GM19455 (cell line): Measurements from ENCODE around the gene SLC25A12.
"Not testable (repeated sequence)": the region's sequence is repeated elsewhere in the genome, so short reads cannot be mapped to it uniquely, and the experiment has no call there.

Source experiments
- ATAC-seq: cut with Tn5 transposase; IDR thresholded peaks from one replicate; pipeline ENCODE4 v1.9.1; 2021; ENCODE audit not compliant: unreplicated experiment

SLC25A12 gene

DNA sequence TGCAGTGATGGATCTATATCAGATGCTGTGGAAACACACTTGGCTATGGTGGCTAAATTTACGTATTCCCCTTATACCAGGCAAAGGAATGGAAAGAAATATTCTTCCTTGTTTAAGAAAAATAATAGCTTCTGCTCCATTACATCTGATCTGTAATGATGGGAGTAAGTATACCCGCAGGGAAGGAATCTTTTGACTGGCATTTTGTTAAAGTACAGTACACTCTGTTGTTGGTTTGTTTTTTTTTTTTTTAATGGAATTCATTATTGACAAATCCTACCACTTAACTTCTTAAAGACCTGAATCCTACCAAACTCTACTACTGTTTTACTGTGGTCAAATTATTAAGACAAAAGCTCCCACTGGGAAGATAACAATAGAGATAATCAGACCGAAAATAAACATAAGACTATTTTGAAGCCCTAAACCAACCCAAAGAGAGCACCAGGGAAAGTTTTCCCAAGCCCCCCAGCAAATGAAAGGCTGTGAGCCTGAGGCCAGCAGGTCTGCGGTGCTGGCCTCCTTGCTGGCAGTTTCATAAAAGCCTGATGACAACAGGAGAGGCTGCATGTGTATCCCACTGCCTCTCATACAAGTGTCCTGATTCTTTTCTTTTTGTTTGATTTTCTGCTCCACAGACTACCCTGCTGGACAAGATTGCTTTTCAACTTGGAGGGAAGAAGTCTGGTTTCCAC is 101.0 kb downstream of the SLC25A12 start:
- ATAC-seq, result no peak

DNA sequence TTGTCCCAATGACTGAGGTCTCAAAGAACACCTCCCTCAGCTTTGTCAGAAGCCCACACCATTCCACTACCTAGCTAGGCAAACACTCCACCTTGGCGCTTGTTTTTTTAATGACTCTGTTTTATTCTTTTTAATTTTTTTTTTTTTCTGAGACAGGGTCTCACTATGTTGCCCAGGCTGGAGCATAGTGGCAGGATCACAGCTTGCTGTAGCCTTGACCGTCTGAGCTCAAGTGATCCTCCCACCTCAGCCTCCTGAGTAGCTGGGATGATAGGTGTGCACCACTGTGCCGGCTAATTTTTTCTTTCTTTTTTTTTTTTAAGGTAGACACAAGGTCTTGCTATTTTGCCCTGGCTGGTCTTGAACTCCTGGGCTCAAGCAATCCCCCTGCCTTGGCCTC is 101.9 kb downstream of the SLC25A12 start:
- no peak for ATAC-seq

GRCh38 chr2:171791361-171791760 is 102.7 kb downstream of the SLC25A12 start:
- no peak for ATAC-seq

DNA sequence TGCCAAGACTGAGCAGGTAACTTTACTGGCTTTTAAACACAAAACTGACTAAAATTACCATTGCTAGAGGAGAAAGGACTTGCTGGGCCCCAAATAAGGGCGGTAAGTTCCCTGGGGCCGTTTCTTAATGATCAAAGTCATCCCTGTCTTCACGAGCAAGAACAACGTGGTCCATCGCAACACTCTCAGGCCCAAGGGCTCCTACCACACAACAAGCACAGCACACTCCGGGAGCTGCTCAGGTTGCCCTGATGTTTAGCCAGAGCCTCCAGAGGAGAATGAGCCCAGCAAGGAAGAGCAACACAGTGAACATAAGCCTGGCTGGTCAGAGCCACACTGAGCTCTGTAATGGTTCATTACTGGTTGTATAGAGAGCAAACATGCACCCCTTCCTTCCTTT is 104.1 kb downstream of the SLC25A12 start:
- ATAC-seq, result no peak

GRCh38 chr2:171788316-171788993 is 105.6 kb downstream of the SLC25A12 start:
- ATAC-seq, result no peak

- ATAC-seq, result no peak
Observed at GRCh38 chr2:171787333-171788072, 106.5 kb downstream of the SLC25A12 start.

DNA sequence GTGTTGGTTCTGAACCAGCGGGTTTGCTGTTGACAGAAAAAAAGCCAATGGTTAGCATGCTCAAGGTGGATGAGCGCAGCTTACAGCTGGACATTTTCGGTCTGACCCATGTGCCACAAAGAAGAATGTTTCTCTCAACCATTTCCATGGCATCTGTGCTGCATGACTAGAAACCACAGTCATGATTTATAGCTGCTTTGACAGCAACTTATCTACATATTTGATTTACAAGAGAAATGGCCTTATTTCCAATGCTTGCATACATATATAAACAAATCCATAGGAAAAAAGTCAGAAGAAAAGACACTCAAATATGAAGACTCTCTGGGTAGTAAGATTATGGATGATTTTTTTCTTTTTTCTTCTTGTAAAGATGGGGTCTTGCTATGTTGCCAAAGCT is 108.6 kb downstream of the SLC25A12 start:
- no peak for ATAC-seq

- no peak for ATAC-seq
Observed at GRCh38 chr2:171778515-171778914, 115.5 kb downstream of the SLC25A12 start.

DNA sequence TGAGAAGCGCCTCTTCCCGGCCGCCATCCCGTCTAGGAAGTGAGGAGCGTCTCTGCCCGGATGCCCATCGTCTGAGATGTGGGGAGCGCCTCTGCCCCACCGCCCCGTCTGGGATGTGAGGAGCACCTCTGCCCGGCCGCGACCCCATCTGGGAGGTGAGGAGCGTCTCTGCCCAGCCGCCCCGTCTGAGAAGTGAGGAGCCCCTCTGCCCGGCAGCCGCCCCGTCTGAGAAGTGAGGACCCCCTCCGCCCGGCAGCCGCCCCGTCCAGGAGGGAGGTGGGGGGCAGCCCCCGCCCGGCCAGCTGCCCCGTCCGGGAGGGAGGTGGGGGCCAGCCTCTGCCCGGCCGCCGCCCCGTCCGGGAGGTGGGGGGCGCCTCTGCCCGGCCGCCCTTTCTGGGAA is 119.5 kb downstream of the SLC25A12 start:
- not testable (repeated sequence) for ATAC-seq

GRCh38 chr2:171772373-171772772 is 121.7 kb downstream of the SLC25A12 start:
- ATAC-seq, result no peak

GRCh38 chr2:171771463-171771862 is 122.6 kb downstream of the SLC25A12 start:
- no peak for ATAC-seq

DNA sequence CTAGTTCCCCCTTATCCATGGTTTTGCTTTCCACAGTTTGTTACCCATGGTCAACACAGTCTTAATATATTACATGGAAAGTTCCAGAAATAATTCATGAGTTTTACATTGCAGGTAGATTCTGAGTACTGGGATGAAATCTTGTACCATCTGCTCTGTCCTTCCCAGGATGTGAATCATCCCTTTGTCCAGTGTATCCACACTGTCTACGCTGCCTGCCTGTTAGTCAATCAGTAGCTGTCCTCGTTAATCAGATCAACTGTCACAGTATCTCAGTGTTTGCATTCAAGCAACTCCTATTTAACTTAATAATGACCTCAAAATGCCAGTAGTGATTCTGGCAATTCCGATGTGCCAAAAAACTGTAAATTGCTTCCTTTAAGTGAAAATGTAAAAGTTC is 130.4 kb downstream of the SLC25A12 start:
- ATAC-seq, result no peak

- ATAC-seq, result no peak
Observed at GRCh38 chr2:171762879-171763573, 131.0 kb downstream of the SLC25A12 start.

DNA sequence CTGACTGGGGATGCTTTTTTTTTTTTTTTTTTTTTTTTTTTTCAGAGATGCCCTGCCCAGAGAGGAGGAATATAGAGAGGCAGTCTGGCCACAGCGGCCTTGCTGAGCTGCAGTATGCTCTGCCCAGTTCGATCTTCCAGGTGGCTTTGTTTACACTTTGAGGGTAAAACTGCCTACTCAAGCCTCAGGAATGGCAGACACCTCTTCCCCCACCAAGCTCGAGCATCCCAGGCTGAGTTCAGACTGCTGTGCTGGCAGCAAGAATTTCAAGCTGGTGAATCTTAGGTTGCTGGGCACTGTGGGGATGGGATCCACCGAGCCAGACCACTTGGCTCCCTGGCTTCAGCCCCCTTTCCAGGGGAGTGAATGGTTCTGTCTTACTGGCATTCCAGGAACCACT is 132.9 kb downstream of the SLC25A12 start:
- ATAC-seq, result not testable (repeated sequence)

- ATAC-seq, result not testable (repeated sequence)
Observed at GRCh38 chr2:171758762-171759161, 135.3 kb downstream of the SLC25A12 start.

GRCh38 chr2:171754254-171754939 is 139.6 kb downstream of the SLC25A12 start:
- no peak for ATAC-seq

GRCh38 chr2:171747371-171747770 is 146.7 kb downstream of the SLC25A12 start:
- no peak for ATAC-seq

- no peak for ATAC-seq
Observed at GRCh38 chr2:171745806-171746205, 148.2 kb downstream of the SLC25A12 start.

- ATAC-seq, result no peak
Observed at GRCh38 chr2:171745141-171745540, 148.9 kb downstream of the SLC25A12 start.

- ATAC-seq, result no peak
Observed at GRCh38 chr2:171742760-171743159, 151.3 kb downstream of the SLC25A12 start.

- no peak for ATAC-seq
Observed at GRCh38 chr2:171741189-171741588, 152.9 kb downstream of the SLC25A12 start.
